Activated CD8-positive, alpha-beta memory T cell treated with anti-CD3 and anti-CD28 coated beads, Interleukin-2, amount 50 U/mL, for 1 hour (primary cell): Measurements from ENCODE around the gene P4HA3.

Experiments used
- DNase-seq: peaks from one replicate; pipeline ENCODE4 v3.0.0-alpha.2; 2020; ENCODE audit errors: extremely low read depth

Gene P4HA3

GRCh38 chr11:74316772-74317505, 5.5 kb upstream of the P4HA3 start:
- no peak for DNase-seq

- DNase-seq = no peak
These were observed 886 bp upstream of the P4HA3 start for GRCh38 chr11:74312326-74312725.

- no peak for DNase-seq
These were observed 583 bp downstream of the P4HA3 start for GRCh38 chr11:74310857-74311256.

- no peak for DNase-seq
These were observed 4.0 kb downstream of the P4HA3 start for GRCh38 chr11:74307434-74307833.

GRCh38 chr11:74306435-74307175, 4.8 kb downstream of the P4HA3 start:
- DNase-seq = no peak

GRCh38 chr11:74299015-74299414, 12.4 kb downstream of the P4HA3 start:
- DNase-seq = no peak

GRCh38 chr11:74297484-74297883, 14.0 kb downstream of the P4HA3 start:
- no peak for DNase-seq

- DNase-seq = no peak
These were observed 22.5 kb downstream of the P4HA3 start for GRCh38 chr11:74288911-74289310.

- DNase-seq = no peak
These were observed 23.3 kb downstream of the P4HA3 start for GRCh38 chr11:74288161-74288560.

GRCh38 chr11:74284466-74284865, 27.0 kb downstream of the P4HA3 start:
- no peak for DNase-seq

GRCh38 chr11:74283580-74284180, 27.8 kb downstream of the P4HA3 start:
- DNase-seq = no peak

GRCh38 chr11:74282914-74283371, 28.5 kb downstream of the P4HA3 start:
- no peak for DNase-seq

GRCh38 chr11:74282421-74282820, 29.0 kb downstream of the P4HA3 start:
- no peak for DNase-seq

- DNase-seq = no peak
These were observed 30.9 kb downstream of the P4HA3 start for GRCh38 chr11:74280494-74280893.

- no peak for DNase-seq
These were observed 32.2 kb downstream of the P4HA3 start for GRCh38 chr11:74279256-74279655.

GRCh38 chr11:74278721-74279161, 32.7 kb downstream of the P4HA3 start:
- no peak for DNase-seq

- DNase-seq = no peak
These were observed 33.3 kb downstream of the P4HA3 start for GRCh38 chr11:74278103-74278502.

GRCh38 chr11:74276581-74276980, 34.9 kb downstream of the P4HA3 start:
- no peak for DNase-seq

GRCh38 chr11:74272276-74272675, 39.2 kb downstream of the P4HA3 start:
- no peak for DNase-seq

- DNase-seq = no peak
These were observed 42.2 kb downstream of the P4HA3 start for GRCh38 chr11:74269161-74269811.

- DNase-seq = no peak
These were observed 43.0 kb downstream of the P4HA3 start for GRCh38 chr11:74268456-74268855.

GRCh38 chr11:74267014-74267413, 44.4 kb downstream of the P4HA3 start:
- no peak for DNase-seq
